SKM-1 treated with dmso at 0.1 percent for 144 hours (cell line): Measurements from ENCODE around the gene GPBP1.
"Not testable (repeated sequence)": the region's sequence is repeated elsewhere in the genome, so short reads cannot be mapped to it uniquely, and the experiment has no call there.

Source experiments
- DNase-seq: peaks from one replicate; lab custom pipeline; 2025; ENCODE audit not compliant: unreplicated experiment; lab: John Stamatoyannopoulos, UW

GPBP1 gene

DNA sequence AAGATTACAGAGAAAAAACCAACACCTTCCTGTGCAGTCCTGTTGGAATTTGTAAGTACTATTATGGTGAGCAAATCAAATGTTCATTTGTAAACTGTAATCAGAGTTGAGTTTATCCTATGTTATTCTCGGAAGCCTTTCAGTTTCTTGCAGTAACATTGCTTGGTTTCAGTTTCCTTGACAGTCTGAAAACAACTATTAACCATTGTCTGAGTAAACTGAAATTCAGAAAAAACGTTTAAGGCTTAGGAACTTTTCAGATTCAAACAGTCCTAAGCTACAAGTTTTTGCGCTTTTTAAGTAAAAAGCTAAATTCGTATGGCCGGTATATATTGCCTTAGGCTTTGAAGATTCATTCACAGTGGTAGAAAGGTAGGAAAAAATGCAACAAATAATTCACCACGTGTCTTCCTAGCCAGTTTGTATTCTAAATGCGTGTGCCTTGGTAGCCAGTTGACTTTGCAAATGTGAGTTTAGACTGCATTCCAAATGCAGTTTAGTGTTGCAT, 2.5 kb downstream of the GPBP1 start:
- no peak for DNase-seq

GRCh38 chr5:57177479-57178156, 3.8 kb downstream of the GPBP1 start:
- DNase-seq: no peak

DNA sequence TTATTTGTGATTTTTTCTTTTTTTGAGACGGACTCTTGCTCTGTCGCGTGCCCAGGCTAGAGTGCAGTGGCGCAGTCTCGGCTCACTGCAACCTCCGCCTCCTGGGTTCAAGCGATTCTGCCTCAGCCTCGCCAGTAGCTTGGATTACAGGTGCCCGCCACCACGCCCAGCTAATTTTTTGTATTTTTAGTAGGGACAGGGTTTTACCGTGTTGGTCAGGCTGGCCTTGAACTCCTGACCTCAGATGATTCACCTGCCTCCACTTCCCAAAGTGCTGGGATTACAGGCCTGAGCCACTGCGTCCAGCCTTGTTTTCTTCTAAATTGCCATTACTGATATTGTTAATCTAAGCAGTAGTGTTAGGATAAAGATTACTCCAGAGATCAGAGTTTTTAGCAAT, 4.4 kb downstream of the GPBP1 start:
- DNase-seq: not testable (repeated sequence)

DNA sequence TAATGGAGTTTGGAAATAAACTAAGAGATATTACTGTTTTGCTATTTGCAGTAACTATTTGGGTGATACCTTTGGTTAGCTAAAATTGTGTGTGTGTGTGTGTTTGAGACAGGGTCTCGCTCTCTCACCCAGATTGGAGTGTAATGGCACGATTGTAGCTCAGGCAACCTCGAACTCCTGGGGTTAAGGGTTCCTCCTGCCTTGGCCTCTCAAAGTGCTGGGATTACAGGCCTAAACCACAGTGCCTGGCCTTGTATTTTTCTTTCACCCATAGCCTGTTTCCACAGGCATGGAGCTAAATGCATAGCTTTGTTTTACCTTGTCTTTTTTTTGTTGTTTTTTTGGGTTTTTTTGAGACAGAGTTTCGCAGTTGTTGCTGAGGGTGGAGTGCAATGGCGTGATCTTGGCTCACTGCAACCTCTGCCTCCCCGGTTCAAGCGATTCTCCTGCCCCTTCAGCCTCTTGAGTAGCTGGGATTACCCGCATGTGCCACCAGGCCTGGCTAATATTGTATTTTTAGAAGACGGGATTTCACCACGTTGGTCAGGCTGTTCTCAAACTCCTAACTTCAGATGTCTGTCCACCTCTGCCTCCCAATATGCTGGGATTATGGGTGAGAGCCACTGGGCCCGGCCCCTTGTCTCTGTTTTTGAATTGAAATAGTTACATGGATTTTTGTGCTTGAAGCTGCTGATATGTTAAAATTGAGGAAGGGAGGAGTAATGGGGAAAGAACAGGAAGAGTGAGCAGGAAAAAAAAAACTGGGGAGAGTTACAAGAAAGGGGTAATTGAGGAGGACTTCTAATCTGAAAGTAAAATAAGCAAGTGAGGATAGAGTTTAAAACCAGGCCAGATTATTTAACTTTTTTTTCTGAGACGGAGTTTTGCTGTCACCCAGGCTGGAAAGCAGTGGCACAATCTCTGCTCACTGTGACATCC, 5.7 kb downstream of the GPBP1 start:
- DNase-seq: no peak

DNA sequence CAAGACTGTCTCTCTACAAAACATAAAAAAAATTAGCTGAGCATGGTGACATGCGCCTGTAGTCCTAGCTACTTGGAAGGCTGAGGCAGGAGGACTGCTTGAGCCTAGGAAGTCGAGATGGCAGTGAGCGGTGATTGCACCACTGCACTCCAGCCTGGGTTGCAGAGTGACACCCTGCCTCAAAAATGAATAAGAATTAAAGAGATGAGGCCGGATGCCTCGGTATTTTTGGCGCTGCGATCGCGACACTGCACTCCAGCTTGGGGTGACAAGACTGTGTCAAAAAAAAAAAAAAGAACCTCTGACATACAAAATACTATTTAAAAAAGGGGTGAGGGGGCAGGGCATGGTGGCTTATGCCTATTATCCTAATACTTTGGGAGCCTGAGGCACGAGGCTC, 7.3 kb downstream of the GPBP1 start:
- DNase-seq: no peak

- no peak for DNase-seq
Measured at GRCh38 chr5:57184322-57184721, 10.5 kb downstream of the GPBP1 start.

DNA sequence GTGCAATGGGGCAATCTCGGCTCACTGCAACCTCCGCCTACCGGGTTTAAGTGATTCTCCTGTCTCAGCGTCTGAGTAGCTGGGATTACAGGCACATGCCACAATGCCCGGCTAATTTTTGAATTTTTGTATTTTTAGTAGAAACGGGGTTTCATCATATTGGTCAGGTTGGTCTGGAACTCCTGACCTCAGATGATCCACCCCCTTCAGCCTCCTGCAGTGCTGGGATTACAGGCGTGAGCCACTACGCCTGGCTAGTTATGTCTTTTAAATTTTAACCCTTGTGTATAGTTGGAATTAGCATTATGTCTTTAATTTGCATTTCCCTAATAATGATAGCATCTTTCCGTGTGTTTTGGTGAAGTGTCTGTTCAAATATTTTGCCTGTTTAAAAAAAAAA, 11.5 kb downstream of the GPBP1 start:
- no peak for DNase-seq

GRCh38 chr5:57186194-57186593, 12.3 kb downstream of the GPBP1 start:
- peak; percentile 7 for DNase-seq

- DNase-seq: not testable (repeated sequence)
Measured at GRCh38 chr5:57187977-57188376, 14.1 kb downstream of the GPBP1 start.

DNA sequence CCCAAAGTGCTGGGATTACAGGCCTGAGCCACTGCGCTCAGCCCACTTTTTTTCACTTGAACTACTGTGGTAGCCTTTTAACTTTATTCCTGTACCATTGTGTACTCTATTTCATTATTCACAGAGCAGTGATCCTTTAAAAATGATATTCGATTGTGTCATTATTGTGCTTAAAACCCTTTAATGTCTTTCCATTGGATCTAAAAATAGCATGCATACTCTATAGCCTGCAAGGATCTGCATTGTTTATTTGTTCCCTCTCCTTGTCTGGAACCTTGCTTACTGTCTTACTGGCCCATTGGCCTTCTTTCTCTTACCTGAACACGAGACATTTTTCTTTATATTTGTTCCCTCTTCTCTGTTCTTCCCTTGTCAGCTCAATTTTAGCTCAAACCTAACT, 15.7 kb downstream of the GPBP1 start:
- DNase-seq: no peak

DNA sequence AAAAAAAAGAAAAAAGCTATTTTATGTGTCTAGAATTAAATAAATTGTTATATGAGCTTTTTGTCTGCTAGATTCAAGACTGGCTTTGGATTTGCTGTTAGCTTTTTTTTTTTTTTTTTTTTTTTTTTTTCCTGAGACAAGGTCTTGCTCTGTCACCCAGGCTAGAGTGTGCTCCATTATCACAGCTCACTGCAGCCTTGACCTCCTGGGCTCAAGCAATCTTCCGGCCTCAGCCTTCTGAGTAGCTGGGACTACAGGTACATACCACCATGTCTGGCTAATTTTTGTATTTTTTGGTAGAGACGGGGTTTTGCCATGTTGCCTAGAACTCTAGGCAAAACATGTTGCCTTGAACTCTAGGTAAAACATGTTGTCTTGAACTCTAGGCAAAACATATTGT, 16.7 kb downstream of the GPBP1 start:
- no peak for DNase-seq

DNA sequence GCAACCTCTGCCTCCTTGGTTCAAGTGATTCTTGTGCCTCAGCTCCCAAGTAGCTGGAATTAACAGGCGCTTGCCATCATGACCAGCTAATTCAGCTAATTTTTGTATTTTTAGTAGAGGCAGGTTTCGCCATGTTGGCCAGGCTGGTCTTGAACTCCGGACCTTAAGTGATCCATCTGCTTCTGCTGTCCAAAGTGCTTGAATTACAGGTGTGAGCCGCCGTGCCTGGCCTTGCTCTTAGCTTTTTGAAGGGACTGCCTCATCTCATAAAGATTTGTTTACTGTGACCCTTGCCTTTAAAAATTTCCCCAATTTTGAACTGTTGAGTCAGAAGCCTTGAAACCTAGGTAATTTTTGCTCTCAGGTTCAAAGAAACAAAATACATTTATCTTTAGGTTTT, 17.3 kb downstream of the GPBP1 start:
- DNase-seq: no peak

DNA sequence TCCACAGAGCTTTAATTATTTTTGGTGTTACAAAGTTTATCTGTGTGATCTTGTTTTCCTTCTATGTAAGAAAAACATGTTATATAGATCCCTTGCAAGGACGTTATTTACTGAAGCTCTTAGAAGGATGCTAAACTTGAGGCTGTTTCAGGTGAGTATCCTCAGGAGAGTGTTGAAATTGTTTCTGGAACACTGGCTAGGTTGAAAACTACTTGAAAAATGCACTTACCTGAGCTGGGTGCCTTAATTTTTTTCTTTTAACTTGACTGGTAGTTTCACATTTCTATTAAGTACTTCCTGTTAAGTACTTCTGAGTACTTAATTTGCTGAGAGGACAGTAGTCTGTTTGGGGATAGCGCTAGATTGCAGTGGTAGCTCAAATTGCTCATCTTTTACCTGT, 18.1 kb downstream of the GPBP1 start:
- DNase-seq: no peak

- DNase-seq: not testable (repeated sequence)
Measured at GRCh38 chr5:57192832-57193231, 19.0 kb downstream of the GPBP1 start.

GRCh38 chr5:57193757-57194413, 20.0 kb downstream of the GPBP1 start:
- DNase-seq: no peak

- DNase-seq: no peak
Measured at GRCh38 chr5:57194653-57195052, 20.8 kb downstream of the GPBP1 start.

DNA sequence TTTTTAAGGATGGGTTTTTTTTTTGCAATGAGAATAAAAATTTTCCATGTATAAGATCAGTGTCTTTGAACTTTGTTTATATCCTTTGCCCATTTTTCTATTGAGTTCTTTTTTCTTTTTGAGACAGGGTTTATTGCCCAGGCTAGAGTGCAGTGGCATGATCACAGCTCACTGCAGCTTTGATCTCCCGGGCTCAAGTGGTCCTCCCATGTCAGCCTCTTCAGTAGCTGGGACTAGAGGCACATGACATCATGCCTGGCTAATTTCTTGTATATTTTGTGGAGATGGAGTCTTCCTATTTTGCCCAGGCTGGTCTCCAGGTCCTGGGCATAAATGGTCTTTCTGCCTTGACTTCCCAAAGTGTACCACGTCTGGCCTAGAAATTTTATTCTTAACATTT, 21.2 kb downstream of the GPBP1 start:
- no peak for DNase-seq

GRCh38 chr5:57199866-57200265, 26.0 kb downstream of the GPBP1 start:
- DNase-seq: peak; percentile 49

- DNase-seq: no peak
Measured at GRCh38 chr5:57202811-57203210, 29.0 kb downstream of the GPBP1 start.

GRCh38 chr5:57207007-57207653, 33.3 kb downstream of the GPBP1 start:
- no peak for DNase-seq

DNA sequence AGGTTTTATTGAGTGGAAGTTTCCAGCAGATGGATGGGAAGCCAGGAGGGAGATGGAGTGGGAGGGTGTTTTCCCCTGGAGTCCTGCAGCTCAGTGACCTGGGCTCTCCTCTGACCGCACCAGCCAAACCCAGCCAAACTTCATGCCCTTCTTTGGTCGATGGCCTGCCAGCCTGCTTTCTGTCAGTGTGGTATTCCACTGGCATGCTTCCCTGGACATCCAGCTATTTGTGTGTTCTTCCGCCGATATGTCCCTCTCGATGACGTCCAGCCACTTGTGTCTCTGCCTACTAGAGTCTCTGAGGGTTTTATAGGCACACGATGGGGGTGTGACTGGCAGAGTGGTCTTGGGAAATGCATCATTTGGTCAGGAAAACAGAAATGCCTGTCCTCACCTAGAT, 33.8 kb downstream of the GPBP1 start:
- no peak for DNase-seq
